Measurements from ENCODE around the gene CMTM3.

DNA sequence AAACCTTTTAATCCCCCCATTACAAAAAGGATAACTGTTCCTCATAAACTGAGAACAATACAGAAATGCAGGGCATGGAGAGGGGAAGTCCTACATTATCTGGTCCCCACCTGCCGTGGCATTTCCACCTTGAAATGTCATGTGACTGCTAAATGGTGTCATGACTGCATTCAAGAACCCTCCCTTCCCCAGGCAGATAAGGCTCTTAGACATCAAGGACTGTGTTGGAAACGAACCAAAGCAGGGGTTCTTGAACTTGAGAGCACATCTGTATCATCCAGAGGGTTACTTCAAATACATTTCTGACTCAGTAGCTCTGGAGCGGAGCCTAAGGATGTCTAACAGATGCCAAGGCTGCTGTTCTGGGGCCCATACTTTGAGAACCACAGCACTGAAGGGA lies 18.4 kb downstream of the CMTM3 start:
- TF ChIP-seq, protein P1, sequence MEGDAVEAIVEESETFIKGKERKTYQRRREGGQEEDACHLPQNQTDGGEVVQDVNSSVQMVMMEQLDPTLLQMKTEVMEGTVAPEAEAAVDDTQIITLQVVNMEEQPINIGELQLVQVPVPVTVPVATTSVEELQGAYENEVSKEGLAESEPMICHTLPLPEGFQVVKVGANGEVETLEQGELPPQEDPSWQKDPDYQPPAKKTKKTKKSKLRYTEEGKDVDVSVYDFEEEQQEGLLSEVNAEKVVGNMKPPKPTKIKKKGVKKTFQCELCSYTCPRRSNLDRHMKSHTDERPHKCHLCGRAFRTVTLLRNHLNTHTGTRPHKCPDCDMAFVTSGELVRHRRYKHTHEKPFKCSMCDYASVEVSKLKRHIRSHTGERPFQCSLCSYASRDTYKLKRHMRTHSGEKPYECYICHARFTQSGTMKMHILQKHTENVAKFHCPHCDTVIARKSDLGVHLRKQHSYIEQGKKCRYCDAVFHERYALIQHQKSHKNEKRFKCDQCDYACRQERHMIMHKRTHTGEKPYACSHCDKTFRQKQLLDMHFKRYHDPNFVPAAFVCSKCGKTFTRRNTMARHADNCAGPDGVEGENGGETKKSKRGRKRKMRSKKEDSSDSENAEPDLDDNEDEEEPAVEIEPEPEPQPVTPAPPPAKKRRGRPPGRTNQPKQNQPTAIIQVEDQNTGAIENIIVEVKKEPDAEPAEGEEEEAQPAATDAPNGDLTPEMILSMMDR (IDR thresholded peaks at IDR 0.05; ENCODE audit: insufficient read depth, low read depth, low read length) = no peak
- no peak for TF ChIP-seq EZH2 (IDR thresholded peaks at IDR 0.05; ENCODE audit: insufficient read depth, low read length)

Data from astrocyte (in vitro differentiated cells and primary cell).